Activated T-cell treated with anti-CD3 and anti-CD28 coated beads, Interleukin-2, amount 50 U/mL, for 24 hours (primary cell): Measurements from ENCODE around the gene PLAAT5.
"Not testable (repeated sequence)": the region's sequence is repeated elsewhere in the genome, so short reads cannot be mapped to it uniquely, and the experiment has no call there.

ENCODE experiments used
- DNase-seq: peaks from one replicate; pipeline ENCODE4 v3.0.0-alpha.2; 2020
- H3K27ac Mint-ChIP-seq: 2 replicates; pipeline ENCODE4 v1.8.0; 2020; ENCODE audit warnings: mild to moderate bottlenecking, mixed read lengths
- H3K27me3 Mint-ChIP-seq: 2 replicates; pipeline ENCODE4 v1.8.0; 2020; ENCODE audit warnings: mixed read lengths
- H3K36me3 Mint-ChIP-seq: 2 replicates; pipeline ENCODE4 v1.8.0; 2020; ENCODE audit warnings: low read depth, mixed read lengths
- H3K4me1 Mint-ChIP-seq: 2 replicates; pipeline ENCODE4 v1.8.0; 2020; ENCODE audit warnings: low read depth, mixed read lengths
- H3K4me3 Mint-ChIP-seq: 2 replicates; pipeline ENCODE4 v1.8.0; 2020; ENCODE audit warnings: mild to moderate bottlenecking, moderate library complexity, mixed read lengths
- H3K9me3 Mint-ChIP-seq: 2 replicates; pipeline ENCODE4 v1.8.0; 2020; ENCODE audit warnings: mixed read lengths

PLAAT5 gene, protein sequence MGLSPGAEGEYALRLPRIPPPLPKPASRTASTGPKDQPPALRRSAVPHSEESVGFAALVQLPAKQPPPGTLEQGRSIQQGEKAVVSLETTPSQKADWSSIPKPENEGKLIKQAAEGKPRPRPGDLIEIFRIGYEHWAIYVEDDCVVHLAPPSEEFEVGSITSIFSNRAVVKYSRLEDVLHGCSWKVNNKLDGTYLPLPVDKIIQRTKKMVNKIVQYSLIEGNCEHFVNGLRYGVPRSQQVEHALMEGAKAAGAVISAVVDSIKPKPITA

DNA sequence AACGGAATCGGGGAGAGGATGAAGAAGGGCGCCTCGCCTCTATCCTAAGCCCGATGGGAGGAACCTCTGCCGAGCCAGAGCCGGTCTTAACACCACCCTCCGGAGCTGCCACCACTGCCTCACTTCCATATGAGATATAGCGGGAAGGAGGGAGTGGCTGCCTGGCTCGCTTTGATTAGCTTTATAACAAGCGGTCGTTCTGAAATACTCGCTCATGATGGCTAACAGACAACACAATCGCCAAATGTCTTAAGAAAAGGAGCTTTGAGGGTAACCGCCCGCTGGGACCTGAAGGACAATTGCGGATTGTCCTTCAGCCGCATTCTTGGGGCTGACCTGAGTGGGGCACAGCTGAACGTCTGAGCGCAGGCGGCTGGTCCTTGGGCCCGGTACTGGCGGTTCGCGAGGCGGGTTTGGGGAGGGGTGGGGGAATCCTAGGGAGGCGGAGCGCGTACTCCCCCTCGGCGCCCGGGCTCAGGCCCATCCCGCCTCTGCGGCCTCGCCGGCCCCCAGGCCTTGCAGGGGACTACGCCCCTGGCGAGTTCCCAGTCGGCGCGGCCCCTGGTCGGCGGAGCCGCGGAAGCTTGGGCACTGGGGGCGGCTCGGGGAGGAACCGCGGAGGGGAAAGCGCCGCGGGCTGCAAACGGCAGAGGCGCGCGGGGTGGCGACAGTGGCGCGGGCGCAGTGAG is at the start of gene PLAAT5:
TSS of gene PLAAT5 (minus strand) at position 617 of the 689 bp plus-strand sequence. CDS start at position 484, 133 bp downstream.
- H3K4me3 Mint-ChIP-seq = peak within 1 kb of the TSS; percentile 78
- DNase-seq = peak; percentile 54
- peak within 1 kb of the TSS; percentile 23 for H3K27ac Mint-ChIP-seq
- H3K36me3 Mint-ChIP-seq = no peaks in the 10 kb centered on the region
- H3K9me3 Mint-ChIP-seq = peaks cover 4% of the 10 kb centered on the region
- H3K27me3 Mint-ChIP-seq = peaks cover 30% of the 10 kb centered on the region
- peaks cover 11% of the 10 kb centered on the region for H3K4me1 Mint-ChIP-seq

DNA sequence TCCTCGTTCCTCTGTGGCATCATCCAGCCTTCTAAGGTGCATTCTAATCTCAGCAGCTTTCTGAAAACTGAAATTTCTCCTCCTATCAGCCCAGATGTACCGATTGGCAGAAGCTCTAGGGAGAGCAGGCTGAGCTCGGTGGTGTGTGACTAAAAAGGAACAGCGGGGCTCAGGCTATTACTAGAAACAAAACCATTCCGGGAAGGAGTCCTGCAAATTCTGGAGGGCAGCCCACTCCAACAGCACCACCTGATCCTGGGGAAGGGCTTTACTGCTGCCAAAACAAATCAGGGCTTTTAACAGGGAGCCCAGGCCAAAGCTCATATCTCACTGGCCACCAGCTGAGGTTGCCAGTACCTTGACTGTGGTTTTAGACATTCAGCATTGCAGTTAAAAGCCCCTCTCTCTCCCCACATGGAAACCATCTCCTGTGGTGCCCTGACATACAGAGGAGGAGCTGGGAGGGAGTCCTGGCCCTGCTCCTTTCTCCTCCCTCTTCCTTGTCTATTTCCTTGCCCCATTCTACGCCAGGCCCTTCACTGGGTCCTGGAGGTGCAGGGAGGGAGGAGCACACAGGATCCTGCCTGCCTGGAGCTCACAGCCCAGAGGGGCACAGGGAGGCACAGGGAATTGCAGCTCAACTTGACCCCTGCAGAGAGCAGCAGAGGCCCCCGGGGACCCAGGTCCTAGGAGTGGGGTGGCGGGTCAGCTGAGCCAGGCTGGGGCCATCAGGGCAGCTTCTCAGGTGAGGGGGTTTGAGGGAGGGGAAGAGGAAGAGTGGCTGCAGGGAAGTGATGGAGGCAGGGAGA is 46.5 kb upstream of the PLAAT5 start:
- no peaks in the 10 kb centered on the region for H3K36me3 Mint-ChIP-seq

DNA sequence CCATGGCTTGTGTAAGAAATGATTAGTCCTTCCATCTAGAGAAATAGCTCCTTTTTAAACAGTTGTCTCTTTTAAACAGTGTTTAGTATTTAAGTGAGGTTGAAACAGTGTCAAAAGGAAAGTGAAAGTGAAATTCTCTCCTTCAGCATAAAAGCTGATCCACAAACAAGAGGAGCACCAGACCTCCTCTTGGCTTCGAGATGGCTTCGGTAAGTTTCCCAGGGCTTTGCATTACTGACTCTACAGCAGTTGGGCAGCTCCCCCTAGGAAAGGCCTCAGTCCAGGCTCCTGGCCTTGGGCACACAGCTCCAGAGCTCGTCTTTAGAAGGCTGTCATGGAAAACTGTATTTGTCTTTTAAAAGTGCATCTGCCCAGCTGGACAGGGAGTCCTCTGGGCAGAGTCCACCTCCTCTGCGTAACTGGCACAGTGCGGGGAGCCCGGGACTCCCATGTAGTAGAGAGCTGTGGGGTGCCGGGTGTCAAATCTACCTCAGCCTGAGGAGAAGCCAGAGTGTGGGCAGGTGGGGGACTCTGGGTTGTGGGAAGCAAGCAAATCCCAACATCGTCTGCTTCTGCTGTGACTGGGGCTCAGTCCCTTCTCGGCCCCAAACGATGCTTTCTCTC is 45.8 kb upstream of the PLAAT5 start, which contains the start of gene PLAAT4:
TSS of gene PLAAT4 (plus strand) at position 140 of the 624 bp plus-strand sequence. CDS start at position 201, 61 bp downstream.
- peak within 1 kb of the TSS; percentile 94 for H3K27ac Mint-ChIP-seq
- peak; percentile 63 for DNase-seq
- peaks cover 83% of the 10 kb centered on the region for H3K4me1 Mint-ChIP-seq

More for the DNA sequence above, 46.5 kb upstream of the PLAAT5 start:
- H3K4me1 Mint-ChIP-seq = peaks cover 82% of the 10 kb centered on the region
- peak overlapping the region; percentile 74 for H3K4me3 Mint-ChIP-seq
- peak overlapping the region; percentile 94 for H3K27ac Mint-ChIP-seq
- no peak for DNase-seq
- H3K9me3 Mint-ChIP-seq = no peaks in the 10 kb centered on the region
- H3K27me3 Mint-ChIP-seq = no peaks in the 10 kb centered on the region

DNA sequence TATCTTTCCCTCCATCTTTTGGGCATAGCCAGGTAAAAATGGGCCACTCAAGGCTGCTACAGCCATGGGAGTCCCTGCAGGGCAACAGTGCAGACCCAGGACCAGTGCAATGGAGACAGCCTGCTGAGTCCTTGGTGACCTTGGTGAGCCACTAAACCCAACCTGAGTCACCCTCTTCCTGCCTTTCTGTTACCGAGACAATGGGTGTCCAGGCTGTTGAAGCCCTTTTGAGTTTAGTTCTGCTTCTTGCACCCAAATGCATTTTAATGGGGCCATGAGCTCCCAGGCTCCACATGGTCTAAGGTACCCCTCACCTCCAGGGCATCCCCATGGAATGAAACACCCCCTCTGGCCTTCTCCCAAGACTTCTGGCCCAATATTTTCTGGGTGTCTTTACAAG is 44.8 kb upstream of the PLAAT5 start:
- no peaks in the 10 kb centered on the region for H3K27me3 Mint-ChIP-seq
- H3K4me1 Mint-ChIP-seq = peaks cover 88% of the 10 kb centered on the region
- DNase-seq = no peak
- peak overlapping the region; percentile 94 for H3K27ac Mint-ChIP-seq
- no peaks in the 10 kb centered on the region for H3K36me3 Mint-ChIP-seq
- peak overlapping the region; percentile 74 for H3K4me3 Mint-ChIP-seq
- H3K9me3 Mint-ChIP-seq = no peaks in the 10 kb centered on the region

More for the DNA sequence above, 45.8 kb upstream of the PLAAT5 start, which contains the start of gene PLAAT4:
- Mint-ChIP-seq H3K9me3 (no peaks in the 10 kb centered on the region), H3K27me3 (no peaks in the 10 kb centered on the region), H3K36me3 (no peaks in the 10 kb centered on the region), H3K4me3 (peak within 1 kb of the TSS; percentile 74)

DNA sequence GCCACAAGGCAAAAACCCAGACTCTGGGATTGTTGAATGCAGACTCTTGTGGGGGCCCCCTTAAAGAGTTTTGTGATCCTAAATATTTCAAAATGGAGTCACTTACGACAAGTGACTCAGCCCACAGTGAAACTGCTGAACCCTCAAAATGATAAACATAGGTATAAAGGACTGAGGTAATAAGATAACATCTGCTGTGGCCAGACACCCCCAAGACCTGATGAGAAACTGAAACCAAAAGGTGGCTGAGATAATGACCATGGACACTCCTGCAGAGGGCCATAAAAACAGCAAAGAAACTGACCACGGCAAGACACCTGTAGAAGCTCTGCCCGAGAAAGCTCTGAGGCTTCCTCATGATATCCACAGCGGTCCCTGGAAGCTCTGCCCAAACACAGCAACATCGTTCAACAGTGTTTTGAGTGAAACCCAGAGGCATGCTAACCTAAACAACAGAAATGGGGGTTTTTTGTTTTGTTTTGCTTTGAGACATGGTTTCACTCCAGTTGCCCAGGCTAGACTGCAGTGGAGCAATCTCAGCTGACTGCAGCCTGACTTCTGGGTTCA is 44.0 kb upstream of the PLAAT5 start:
- no peak for DNase-seq
- Mint-ChIP-seq H3K4me1 (peaks cover 86% of the 10 kb centered on the region), H3K27me3 (no peaks in the 10 kb centered on the region), H3K4me3 (peak overlapping the region; percentile 36), H3K27ac (peak overlapping the region; percentile 94), H3K36me3 (no peaks in the 10 kb centered on the region), H3K9me3 (no peaks in the 10 kb centered on the region)

DNA sequence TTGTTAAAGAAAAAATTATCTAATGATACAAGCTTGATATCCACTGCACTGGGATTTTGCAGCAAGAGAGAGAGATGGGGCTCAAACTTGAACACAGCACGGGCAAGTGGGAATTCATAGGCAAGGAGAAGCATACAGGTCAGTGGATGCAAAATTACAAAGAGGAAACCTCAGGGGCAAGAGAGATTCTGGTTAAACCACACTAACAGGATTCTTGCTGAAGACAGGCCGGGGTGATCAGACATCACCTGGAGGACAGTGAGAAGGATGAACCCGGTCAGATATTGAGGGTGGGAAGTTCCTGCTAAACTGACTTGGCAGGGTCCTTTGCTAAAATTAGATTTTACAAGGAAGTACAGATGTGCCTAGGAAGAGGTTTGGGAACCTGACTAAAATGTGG is 43.1 kb upstream of the PLAAT5 start:
- Mint-ChIP-seq H3K4me3 (no peak overlapping the region), H3K9me3 (no peaks in the 10 kb centered on the region), H3K27ac (peak overlapping the region; percentile 79), H3K36me3 (no peaks in the 10 kb centered on the region), H3K4me1 (peaks cover 89% of the 10 kb centered on the region), H3K27me3 (no peaks in the 10 kb centered on the region)
- DNase-seq = no peak

DNA sequence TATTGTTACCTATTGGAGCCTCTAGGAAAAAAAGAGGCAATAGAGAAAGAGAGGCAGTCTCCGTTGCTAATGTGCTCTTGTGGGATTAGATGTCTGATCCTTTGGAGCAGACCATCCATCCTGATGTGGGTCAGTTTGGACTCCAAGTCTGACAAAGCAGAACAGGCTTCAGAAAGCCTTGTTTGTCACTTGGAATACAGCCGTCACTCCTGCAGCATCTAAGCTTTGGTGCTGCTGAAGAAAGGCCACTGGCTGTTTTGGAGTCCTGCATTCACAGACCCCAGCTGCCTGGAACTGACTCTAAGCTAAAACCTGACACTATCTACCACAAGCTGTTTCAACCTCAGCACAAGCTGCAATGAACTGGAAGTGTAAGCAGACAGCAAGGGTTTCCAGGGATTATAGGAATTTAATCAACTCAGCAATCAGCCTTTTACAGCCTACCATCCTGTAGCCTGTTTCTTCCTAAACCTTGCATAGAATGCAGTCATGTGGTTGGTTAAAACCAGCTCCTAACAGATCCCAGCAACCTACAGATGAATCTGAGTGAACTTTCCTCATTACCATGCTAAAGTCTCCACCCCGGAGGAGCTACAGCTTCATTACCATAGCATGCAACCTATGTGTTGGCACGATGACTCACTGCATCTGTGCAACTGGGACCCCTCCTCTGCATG is 42.0 kb upstream of the PLAAT5 start:
- no peaks in the 10 kb centered on the region for H3K36me3 Mint-ChIP-seq
- H3K4me1 Mint-ChIP-seq = peaks cover 84% of the 10 kb centered on the region
- no peaks in the 10 kb centered on the region for H3K9me3 Mint-ChIP-seq
- H3K27ac Mint-ChIP-seq = no peak overlapping the region
- no peak overlapping the region for H3K4me3 Mint-ChIP-seq
- H3K27me3 Mint-ChIP-seq = no peaks in the 10 kb centered on the region
- DNase-seq = no peak

DNA sequence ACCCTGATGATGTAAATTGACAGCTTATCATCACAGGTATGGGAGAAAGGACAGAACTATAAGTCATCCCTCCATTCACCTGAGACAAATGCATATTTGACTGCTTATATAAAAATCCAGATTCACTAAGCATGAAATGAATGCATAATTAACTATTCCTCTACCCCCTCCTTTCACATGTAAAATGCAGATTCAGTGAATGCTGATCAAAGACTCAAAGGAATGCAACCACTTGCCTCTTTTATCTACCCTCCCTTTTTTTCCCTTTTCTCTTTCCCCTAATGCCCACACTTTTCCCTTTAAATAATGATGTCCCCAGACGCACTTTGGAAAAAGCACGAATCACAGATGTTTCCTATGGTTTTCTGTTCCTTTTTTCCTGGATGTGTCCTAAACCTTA is 41.1 kb upstream of the PLAAT5 start:
- H3K4me3 Mint-ChIP-seq = no peak overlapping the region

DNA sequence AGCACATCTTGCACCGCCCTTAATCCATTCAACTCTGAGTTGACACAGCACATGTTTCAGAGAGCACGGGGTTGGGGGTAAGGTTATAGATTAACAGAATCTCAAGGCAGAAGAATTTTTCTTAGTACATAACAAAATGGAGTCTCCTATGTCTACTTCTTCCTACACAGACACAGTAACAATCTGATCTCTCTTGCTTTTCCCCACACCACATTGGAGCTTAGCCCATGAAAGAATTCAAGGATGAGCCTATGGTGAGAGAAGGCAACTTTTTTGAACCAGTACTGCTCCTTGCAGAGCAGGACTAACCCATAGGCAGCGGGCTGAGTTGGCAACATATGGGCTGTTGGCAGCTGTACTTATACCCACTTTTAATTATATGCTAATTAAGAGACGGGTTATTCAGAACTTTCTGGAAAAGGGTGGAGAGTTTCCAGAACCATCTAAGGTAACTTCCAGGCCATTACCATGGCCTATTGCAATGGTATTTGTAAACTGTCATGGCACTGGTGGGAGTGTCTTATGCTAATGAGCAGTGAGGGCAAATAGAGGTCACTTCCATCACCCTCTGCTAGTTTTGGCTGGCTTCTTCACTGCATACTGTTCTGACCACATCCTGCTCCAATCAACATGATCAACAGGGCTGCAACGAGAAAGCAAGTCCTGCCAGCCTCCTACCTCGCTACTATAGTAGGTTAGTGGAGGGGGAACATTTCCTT is 40.3 kb upstream of the PLAAT5 start:
- not testable (repeated sequence) for H3K27me3 Mint-ChIP-seq, H3K9me3 Mint-ChIP-seq, H3K36me3 Mint-ChIP-seq, DNase-seq
- peak overlapping the region; percentile 76 for H3K27ac Mint-ChIP-seq
- peaks cover 69% of the 10 kb centered on the region for H3K4me1 Mint-ChIP-seq
- peak overlapping the region; percentile 49 for H3K4me3 Mint-ChIP-seq

More for the DNA sequence above, 41.1 kb upstream of the PLAAT5 start:
- Mint-ChIP-seq H3K4me1 (peaks cover 76% of the 10 kb centered on the region), H3K36me3 (no peaks in the 10 kb centered on the region), H3K27ac (peak overlapping the region; percentile 2), H3K27me3 (no peaks in the 10 kb centered on the region), H3K9me3 (no peaks in the 10 kb centered on the region)
- no peak for DNase-seq

DNA sequence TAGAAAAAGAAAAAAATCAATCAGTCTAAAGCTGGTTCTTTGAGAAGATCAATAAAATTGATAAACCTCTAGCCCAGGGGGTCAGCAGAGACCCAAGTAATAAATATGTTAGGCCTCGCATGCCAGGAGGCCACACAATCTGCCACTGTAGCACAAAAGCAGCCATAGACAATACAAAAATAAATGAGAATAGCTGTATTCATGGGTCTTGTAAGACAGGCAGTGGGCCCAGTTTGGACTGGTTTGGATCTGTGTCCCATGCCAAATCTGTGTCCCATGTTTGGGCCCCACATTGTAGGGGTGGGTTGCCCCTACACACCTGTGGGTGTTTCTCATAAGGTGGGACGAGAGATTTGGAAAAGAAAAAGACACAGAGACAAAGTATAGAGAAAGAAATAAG is 39.1 kb upstream of the PLAAT5 start:
- Mint-ChIP-seq H3K27ac (peak overlapping the region; percentile 28), H3K4me1 (peaks cover 57% of the 10 kb centered on the region), H3K9me3 (no peaks in the 10 kb centered on the region), H3K4me3 (no peak overlapping the region), H3K36me3 (no peaks in the 10 kb centered on the region), H3K27me3 (no peaks in the 10 kb centered on the region)
- DNase-seq = no peak

DNA sequence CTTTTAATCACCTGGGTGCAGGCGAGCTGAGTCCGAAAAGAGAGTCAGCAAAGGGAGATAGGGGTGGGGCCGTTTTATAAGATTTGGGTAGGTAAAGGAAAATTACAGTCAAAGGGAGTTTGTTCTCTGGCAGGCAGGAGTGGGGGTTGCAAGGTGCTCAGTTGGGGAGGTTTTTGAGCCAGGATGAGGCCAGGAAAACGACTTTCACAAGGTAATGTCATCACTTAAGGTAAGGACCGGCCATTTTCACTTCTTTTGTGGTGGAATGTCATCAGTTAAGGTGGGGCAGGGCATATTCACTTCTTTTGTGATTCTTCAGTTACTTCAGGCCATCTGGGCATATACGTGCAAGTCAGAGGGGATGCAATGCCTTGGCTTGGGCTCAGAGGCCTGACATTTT is 38.4 kb upstream of the PLAAT5 start:
- not testable (repeated sequence) for H3K9me3 Mint-ChIP-seq, H3K4me3 Mint-ChIP-seq, H3K36me3 Mint-ChIP-seq, H3K27me3 Mint-ChIP-seq, DNase-seq
- H3K27ac Mint-ChIP-seq = peak overlapping the region; percentile 60
- H3K4me1 Mint-ChIP-seq = peaks cover 52% of the 10 kb centered on the region

DNA sequence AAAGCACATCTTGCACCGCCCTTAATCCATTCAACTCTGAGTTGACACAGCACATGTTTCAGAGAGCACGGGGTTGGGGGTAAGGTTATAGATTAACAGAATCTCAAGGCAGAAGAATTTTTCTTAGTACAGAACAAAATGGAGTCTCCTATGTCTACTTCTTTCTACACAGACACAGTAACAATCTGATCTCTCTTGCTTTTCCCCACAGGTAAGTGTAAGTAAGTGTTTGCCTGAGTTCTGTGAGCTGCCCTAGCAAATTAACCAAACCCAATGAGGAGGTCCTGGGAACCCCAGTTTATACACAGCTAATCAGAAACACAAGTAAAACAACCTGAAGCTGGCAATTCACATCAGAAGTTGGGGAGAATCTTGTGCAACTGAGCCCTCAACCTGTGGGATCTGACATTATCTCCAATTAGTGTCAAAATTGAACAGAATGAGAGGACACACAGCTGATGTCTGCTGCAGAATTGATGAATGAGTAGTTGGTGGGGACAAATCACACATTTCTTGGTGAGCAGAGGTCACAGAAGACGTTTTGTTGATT is 37.8 kb upstream of the PLAAT5 start:
- not testable (repeated sequence) for DNase-seq, H3K27ac Mint-ChIP-seq, H3K36me3 Mint-ChIP-seq, H3K4me3 Mint-ChIP-seq, H3K27me3 Mint-ChIP-seq, H3K9me3 Mint-ChIP-seq
- H3K4me1 Mint-ChIP-seq = peaks cover 46% of the 10 kb centered on the region

DNA sequence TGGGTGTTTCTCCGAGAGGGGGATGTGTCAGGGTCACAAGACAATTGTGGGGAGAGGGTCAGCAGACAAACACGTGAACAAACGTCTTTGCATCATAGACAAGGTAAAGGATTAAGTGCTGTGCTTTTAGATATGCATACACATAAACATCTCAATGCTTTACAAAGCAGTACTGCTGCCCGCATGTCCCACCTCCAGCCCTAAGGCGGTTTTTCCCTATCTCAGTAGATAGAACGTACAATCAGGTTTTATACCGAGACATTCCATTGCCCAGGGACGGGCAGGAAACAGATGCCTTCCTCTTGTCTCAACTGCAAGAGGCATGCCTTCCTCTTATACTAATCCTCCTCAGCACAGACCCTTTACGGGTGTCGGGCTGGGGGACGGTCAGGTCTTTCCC is 37.2 kb upstream of the PLAAT5 start:
- H3K4me1 Mint-ChIP-seq = peaks cover 42% of the 10 kb centered on the region
- H3K9me3 Mint-ChIP-seq, H3K36me3 Mint-ChIP-seq, H3K27me3 Mint-ChIP-seq, DNase-seq, H3K27ac Mint-ChIP-seq, H3K4me3 Mint-ChIP-seq: not testable (repeated sequence)
